SU-DHL-6 (cell line): Measurements from ENCODE around the gene NUFIP1.

Experiments used
- H2AFZ ChIP-seq: fragments of 200-600 bp; sonication (generic); 2 replicates; pipeline ENCODE4 v1.6.1; 2014; ENCODE audit warnings: low read depth, mild to moderate bottlenecking, moderate library complexity, mixed read lengths, antibody characterized with exemption, low read length; ENCODE audit not compliant: severe bottlenecking
- H3F3A ChIP-seq: fragments of 200-600 bp; shearing (Covaris generic); 2 replicates; pipeline ENCODE4 v1.6.0; 2016; ENCODE audit warnings: antibody characterized with exemption, mild to moderate bottlenecking; ENCODE audit not compliant: insufficient read depth
- H3K27ac ChIP-seq: fragments of 200-600 bp; sonication (generic); 2 replicates; pipeline ENCODE4 v1.5.1; 2016; ENCODE audit warnings: low read depth, mild to moderate bottlenecking, low read length, moderate library complexity, mixed read lengths
- H3K27me3 ChIP-seq: fragments of 200-600 bp; sonication (generic), shearing (Covaris generic); 2 replicates; pipeline ENCODE4 v1.6.0; 2014; ENCODE audit warnings: mild to moderate bottlenecking, low read length
- H3K36me3 ChIP-seq: fragments of 200-600 bp; sonication (generic); 2 replicates; pipeline ENCODE4 v1.6.1; 2014; ENCODE audit warnings: mild to moderate bottlenecking, low read length, mixed read lengths
- H3K4me2 ChIP-seq: fragments of 300-600, 200-600 bp; shearing (Covaris generic), sonication (generic); 2 replicates; pipeline ENCODE4 v1.6.0; 2014; ENCODE audit warnings: low read length, low read depth, mild to moderate bottlenecking; ENCODE audit not compliant: poor library complexity, severe bottlenecking
- H3K4me3 ChIP-seq: fragments of 200-600 bp; sonication (generic); 2 replicates; pipeline ENCODE4 v1.5.1; 2014; ENCODE audit warnings: antibody characterized with exemption, low read length, mild to moderate bottlenecking, mixed read lengths; ENCODE audit not compliant: insufficient read depth, poor library complexity, severe bottlenecking
- H3K79me2 ChIP-seq: fragments of 200-600 bp; sonication (generic); 2 replicates; pipeline ENCODE4 v1.6.1; 2014; ENCODE audit warnings: mild to moderate bottlenecking, low read length, moderate library complexity; ENCODE audit not compliant: insufficient read depth
- H3K9ac ChIP-seq: fragments of 200-600 bp; sonication (generic); 2 replicates; pipeline ENCODE4 v1.7.0; 2014; ENCODE audit warnings: mild to moderate bottlenecking, low read length
- H3K9me2 ChIP-seq: fragments of 200-600 bp; sonication (generic); replicated peaks from 2 replicates; pipeline ENCODE4 v1.6.1; 2014; ENCODE audit warnings: low read length; ENCODE audit not compliant: insufficient read depth
- H3K9me3 ChIP-seq: fragments of 200-600 bp; sonication (generic); 2 replicates; pipeline ENCODE4 v1.6.1; 2014; ENCODE audit warnings: low read length, mixed read lengths; ENCODE audit not compliant: insufficient read depth
- H4K20me1 ChIP-seq: fragments of 200-600 bp; sonication (generic); 2 replicates; pipeline ENCODE4 v1.6.1; 2014; ENCODE audit warnings: low read depth, mild to moderate bottlenecking, antibody characterized with exemption, low read length, moderate library complexity, mixed read lengths
- EZH2phosphoT487 ChIP-seq: fragments of 200-600 bp; sonication (generic), shearing (Covaris generic); conservative IDR thresholded peaks from 2 replicates; pipeline ENCODE4 v1.6.1; 2018; ENCODE audit warnings: mild to moderate bottlenecking, antibody characterized with exemption, low read length, moderate library complexity, mixed read lengths
- TF ChIP-seq, protein P1 (sequence below): fragments of 200-600 bp; sonication (generic); IDR thresholded peaks from one replicate; pipeline ENCODE4 v1.5.1; 2017; ENCODE audit warnings: antibody characterized with exemption, mild to moderate bottlenecking, low read length, moderate library complexity; ENCODE audit not compliant: insufficient read depth, poor library complexity, severe bottlenecking

NUFIP1 gene

DNA sequence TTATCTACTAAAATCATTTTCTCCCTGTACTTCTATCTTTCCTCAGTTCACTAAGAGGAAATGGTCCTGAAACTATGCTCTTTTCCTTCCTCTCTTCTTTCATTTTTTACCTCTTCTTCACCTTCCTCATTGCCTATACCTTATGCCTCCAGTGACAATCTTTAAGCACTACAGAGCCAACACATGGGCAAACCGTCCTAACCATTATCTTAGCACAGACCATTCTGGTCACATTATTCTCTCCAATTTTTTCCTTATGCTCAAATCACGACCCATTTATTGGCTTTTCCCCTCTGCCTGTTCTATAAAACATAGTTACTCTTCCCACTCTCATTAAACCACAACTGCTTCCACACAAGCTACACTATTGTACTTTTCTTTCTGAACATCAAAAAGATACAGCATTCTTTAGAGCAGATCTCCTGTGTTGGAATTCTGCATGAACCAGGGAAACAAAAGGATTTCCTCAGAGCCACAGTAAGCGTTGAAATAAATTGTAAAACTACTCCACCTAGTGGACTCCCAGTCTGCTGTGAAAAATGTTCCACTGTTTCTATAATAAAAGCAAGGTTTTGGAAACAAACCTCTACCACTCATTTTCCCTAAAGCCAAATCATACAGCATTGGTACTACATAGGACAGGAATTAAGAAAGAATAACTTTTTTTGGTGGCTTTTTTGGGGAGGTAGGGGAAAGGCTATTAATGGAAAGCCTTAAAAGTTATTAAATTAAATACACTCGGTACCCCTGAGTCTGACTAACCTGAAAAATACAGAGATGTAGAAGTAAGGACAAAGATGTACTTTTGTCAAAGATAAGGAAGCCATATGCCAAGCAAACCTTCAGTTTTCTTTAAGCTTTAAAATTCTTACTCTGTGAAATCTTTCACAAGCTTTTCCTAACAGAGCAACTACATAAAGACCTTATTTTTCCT, 19.5 kb downstream of the NUFIP1 start:
- Histone ChIP-seq H3K27ac (no peak overlapping the region), H3K27me3 (no peaks in the 10 kb centered on the region)

DNA sequence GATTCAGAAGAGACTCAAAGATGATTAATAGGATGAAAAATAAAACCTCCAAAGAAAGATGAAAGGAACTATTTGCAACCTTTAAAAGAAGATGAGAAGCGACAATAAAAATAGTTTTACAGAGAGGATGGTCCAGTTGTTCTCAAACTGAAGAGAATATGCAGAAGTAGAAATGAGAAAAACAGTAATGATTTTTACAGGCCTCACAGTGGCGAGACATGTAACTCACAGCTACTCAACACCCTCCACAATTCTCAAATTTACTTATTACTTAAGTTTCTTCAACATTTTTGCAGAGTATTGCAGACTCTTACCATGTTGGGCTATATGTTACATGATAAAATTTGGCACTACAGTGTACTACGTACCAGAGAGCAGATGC, 20.8 kb downstream of the NUFIP1 start:
- Histone ChIP-seq H4K20me1 (no peaks in the 10 kb centered on the region), H3K27ac (no peak overlapping the region), H3F3A (0 out of 2 replicates have a peak, but pooled peaks cover 2% of the 10 kb centered on the region), H2AFZ (no peak overlapping the region), H3K9me3 (no peaks in the 10 kb centered on the region), H3K9me2 (no peaks in the 10 kb centered on the region), H3K4me2 (no peak overlapping the region), H3K36me3 (peaks cover 20% of the 10 kb centered on the region), H3K4me3 (no peak overlapping the region), H3K79me2 (no peaks in the 10 kb centered on the region), H3K9ac (no peak overlapping the region), H3K27me3 (no peaks in the 10 kb centered on the region)
- no peak for TF ChIP-seq EZH2phosphoT487
- TF ChIP-seq, protein P1, sequence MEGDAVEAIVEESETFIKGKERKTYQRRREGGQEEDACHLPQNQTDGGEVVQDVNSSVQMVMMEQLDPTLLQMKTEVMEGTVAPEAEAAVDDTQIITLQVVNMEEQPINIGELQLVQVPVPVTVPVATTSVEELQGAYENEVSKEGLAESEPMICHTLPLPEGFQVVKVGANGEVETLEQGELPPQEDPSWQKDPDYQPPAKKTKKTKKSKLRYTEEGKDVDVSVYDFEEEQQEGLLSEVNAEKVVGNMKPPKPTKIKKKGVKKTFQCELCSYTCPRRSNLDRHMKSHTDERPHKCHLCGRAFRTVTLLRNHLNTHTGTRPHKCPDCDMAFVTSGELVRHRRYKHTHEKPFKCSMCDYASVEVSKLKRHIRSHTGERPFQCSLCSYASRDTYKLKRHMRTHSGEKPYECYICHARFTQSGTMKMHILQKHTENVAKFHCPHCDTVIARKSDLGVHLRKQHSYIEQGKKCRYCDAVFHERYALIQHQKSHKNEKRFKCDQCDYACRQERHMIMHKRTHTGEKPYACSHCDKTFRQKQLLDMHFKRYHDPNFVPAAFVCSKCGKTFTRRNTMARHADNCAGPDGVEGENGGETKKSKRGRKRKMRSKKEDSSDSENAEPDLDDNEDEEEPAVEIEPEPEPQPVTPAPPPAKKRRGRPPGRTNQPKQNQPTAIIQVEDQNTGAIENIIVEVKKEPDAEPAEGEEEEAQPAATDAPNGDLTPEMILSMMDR = no peak

More for the DNA sequence above, 19.5 kb downstream of the NUFIP1 start:
- no peaks in the 10 kb centered on the region for H3K79me2 ChIP-seq
- H3F3A ChIP-seq = 0 out of 2 replicates have a peak, but pooled peaks cover 4% of the 10 kb centered on the region
- no peaks in the 10 kb centered on the region for H3K9me3 ChIP-seq
- no peak overlapping the region for H3K4me3 ChIP-seq
- no peak overlapping the region for H3K4me2 ChIP-seq
- H3K9ac ChIP-seq = no peak overlapping the region
- H4K20me1 ChIP-seq = no peaks in the 10 kb centered on the region
- TF ChIP-seq EZH2phosphoT487 = no peak
- TF ChIP-seq, protein P1 = peak; percentile 73
- H3K36me3 ChIP-seq = peaks cover 9% of the 10 kb centered on the region; the same call in 1 of the 2 replicates
- no peaks in the 10 kb centered on the region for H3K9me2 ChIP-seq
- H2AFZ ChIP-seq = no peak overlapping the region

DNA sequence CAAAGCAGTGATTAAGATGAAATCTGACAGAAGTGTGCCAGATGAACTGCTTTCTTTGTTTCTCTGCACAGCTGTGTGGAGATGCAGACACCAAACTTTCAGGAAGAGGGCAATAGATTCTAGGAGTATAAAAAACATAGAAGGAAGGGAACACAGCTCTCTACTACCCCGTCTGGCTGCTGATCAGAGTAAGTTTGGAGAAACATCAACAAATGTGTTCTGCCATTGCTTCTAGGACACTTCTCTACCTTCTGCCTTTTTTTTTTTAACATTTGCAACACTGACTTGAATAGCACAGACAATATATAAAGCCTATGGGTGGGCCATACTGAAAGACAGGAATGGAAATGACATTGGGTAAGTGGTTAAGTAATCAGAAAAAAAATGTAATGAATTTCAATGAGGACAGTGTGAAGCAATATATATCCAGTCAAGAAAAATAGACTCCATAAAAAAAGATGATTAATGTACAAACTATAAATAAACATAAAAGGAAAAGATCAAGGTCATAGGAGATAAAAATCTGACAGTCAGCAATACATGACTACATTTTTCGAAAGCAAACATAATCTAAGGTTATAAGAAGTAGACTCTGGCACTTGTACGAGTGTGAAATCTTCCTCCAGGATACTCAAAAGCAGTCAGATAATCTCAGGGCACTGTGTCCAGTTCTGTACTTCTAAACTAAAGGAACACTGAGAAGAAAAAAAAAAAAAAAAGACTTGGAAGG, 21.4 kb downstream of the NUFIP1 start:
- Histone ChIP-seq H3K4me2 (no peak overlapping the region), H3K9me2 (no peaks in the 10 kb centered on the region), H3K36me3 (peaks cover 26% of the 10 kb centered on the region), H3K9ac (no peak overlapping the region), H3K9me3 (peaks cover 3% of the 10 kb centered on the region; the same call in 1 of the 2 replicates), H3K27ac (no peak overlapping the region), H2AFZ (no peak overlapping the region), H3K27me3 (no peaks in the 10 kb centered on the region), H3K4me3 (no peak overlapping the region), H3K79me2 (no peaks in the 10 kb centered on the region), H3F3A (no peaks in the 10 kb centered on the region), H4K20me1 (no peaks in the 10 kb centered on the region)
- TF ChIP-seq, protein P1 = no peak
